HCT116 (cell line): ENCODE results near the gene LRRC4. TPM values are rescaled to one million over a fixed set of nuclear protein-coding genes. Genes with fewer than 3 reads are reported as not detected.

Experiments
- ATAC-seq: fragments of 200-7000 bp; cut with Tn5 transposase; 2 replicates; pipeline ENCODE4 v1.9.1; 2020; ENCODE audit warnings: mild to moderate bottlenecking, moderate library complexity
- BruUV-seq: library from RNA; stranded (reverse); fragments of 400-500 nt; replicated peaks from 2 replicates; lab custom pipeline; 2021; lab: Mats Ljungman, UMichigan
- CTCF ChIA-PET: fragments of 300-600 bp; sonication (Branson Sonifier 250); formaldehyde crosslinking; loops from one replicate; lab custom pipeline; 2021; ENCODE audit warnings: antibody characterized with exemption; lab: Charles Lee
- POLR2A ChIA-PET: fragments of 300-600, 350-600 bp; sonication (Branson Sonifier 250); formaldehyde crosslinking; loops from one replicate; lab custom pipeline; 2021; ENCODE audit warnings: antibody characterized with exemption; lab: Charles Lee
- RAD21 ChIA-PET, 2 experiments: fragments of 300-600 bp; sonication (Branson Sonifier 250); formaldehyde crosslinking; loops; one replicate each; lab custom pipeline; 2023; ENCODE audit warnings: low total read pairs in 2 of 2; ENCODE audit not compliant: uncharacterized antibody in 2 of 2, unreplicated experiment in 2 of 2, low non-redundant PET in 1 of 2; lab: Charles Lee
- DNase-seq: peaks from one replicate; pipeline ENCODE4 v3.0.0-alpha.2; 2010; ENCODE audit warnings: low read depth, low spot score
- H2AFZ ChIP-seq: fragments of 200-600 bp; shearing (Covaris generic), sonication (generic); 2 replicates; pipeline ENCODE4 v1.6.1; 2017; ENCODE audit warnings: low read depth, mixed run types, mixed read lengths, antibody characterized with exemption, low read length; ENCODE audit not compliant: poor library complexity, severe bottlenecking
- H3K27ac ChIP-seq: 2 replicates; pipeline ENCODE4 v1.5.1; 2012; ENCODE audit warnings: low read depth, low read length
- H3K27me3 ChIP-seq: fragments of 200-600 bp; sonication (generic); 2 replicates; pipeline ENCODE4 v1.6.1; 2016; ENCODE audit warnings: mixed run types, low read length, mixed read lengths; ENCODE audit not compliant: insufficient read depth
- H3K36me3 ChIP-seq, 2 experiments: fragments of 200-500 bp in 1 of 2; fragments of 200-600 bp in 1 of 2; sonication (Bioruptor generic) in 1 of 2; sonication (generic) in 1 of 2; 2 replicates each; pipeline versions ENCODE4 v1.5.1 to v1.6.1; 2014 to 2016; ENCODE audit warnings: low read length in 2 of 2, inconsistent platforms in 1 of 2, mixed read lengths in 1 of 2, mixed run types in 1 of 2; ENCODE audit not compliant: insufficient read depth in 2 of 2, control insufficient read depth in 1 of 2
- H3K4me1 ChIP-seq, 2 experiments: fragments of 200-600 bp in 1 of 2; sonication (generic) in 1 of 2; 2 replicates each; pipeline versions ENCODE4 v1.5.1 to v1.6.1; 2012 to 2017; ENCODE audit warnings: low read length in 2 of 2, inconsistent platforms in 1 of 2, mild to moderate bottlenecking in 1 of 2, mixed read lengths in 1 of 2, mixed run types in 1 of 2, moderate library complexity in 1 of 2; ENCODE audit not compliant: insufficient read depth in 2 of 2, control insufficient read depth in 1 of 2
- H3K4me2 ChIP-seq: fragments of 200-600 bp; sonication (generic); 2 replicates; pipeline ENCODE4 v1.6.1; 2017; ENCODE audit warnings: mixed run types, low read length, mixed read lengths
- H3K4me3 ChIP-seq, 2 experiments: fragments of 200-600 bp in 1 of 2; sonication (generic) in 1 of 2; replicated peaks in 1 of 2; 2 replicates each; pipeline ENCODE4 v1.5.1; 2011 to 2016; ENCODE audit warnings: low read length in 2 of 2, control low read depth in 1 of 2, low read depth in 1 of 2, mild to moderate bottlenecking in 1 of 2, mixed read lengths in 1 of 2, mixed run types in 1 of 2
- H3K79me2 ChIP-seq: fragments of 200-600 bp; sonication (generic); 2 replicates; pipeline ENCODE4 v1.6.1; 2017; ENCODE audit warnings: mild to moderate bottlenecking, mixed run types, low read length, moderate library complexity, mixed read lengths; ENCODE audit not compliant: insufficient read depth
- H3K9ac ChIP-seq: fragments of 200-600 bp; sonication (generic); 2 replicates; pipeline ENCODE4 v1.6.1; 2016; ENCODE audit warnings: low read length, mixed read lengths
- H3K9me2 ChIP-seq: fragments of 200-600 bp; sonication (generic), shearing (Covaris generic); 2 replicates; pipeline ENCODE4 v1.6.1; 2017; ENCODE audit warnings: mixed run types, mild to moderate bottlenecking, moderate library complexity; ENCODE audit not compliant: insufficient read depth
- H3K9me3 ChIP-seq, 2 experiments: fragments of 200-500 bp in 1 of 2; fragments of 200-600 bp in 1 of 2; sonication (Bioruptor generic) in 1 of 2; sonication (generic) in 1 of 2; 2 replicates each; pipeline ENCODE4 v1.6.1; 2014 to 2017; ENCODE audit warnings: low read length in 2 of 2, mixed read lengths in 2 of 2, inconsistent platforms in 1 of 2, low read depth in 1 of 2, mild to moderate bottlenecking in 1 of 2, mixed run types in 1 of 2, moderate library complexity in 1 of 2; ENCODE audit not compliant: control insufficient read depth in 1 of 2, insufficient read depth in 1 of 2
- H4K20me1 ChIP-seq: fragments of 200-600 bp; sonication (generic), shearing (Covaris generic); 2 replicates; pipeline ENCODE4 v1.6.1; 2017; ENCODE audit warnings: mixed run types, mild to moderate bottlenecking, moderate library complexity; ENCODE audit not compliant: insufficient read depth
- ATF3 ChIP-seq: IDR thresholded peaks from 2 replicates; pipeline ENCODE4 v1.6.1; 2012
- CBX3 ChIP-seq: IDR thresholded peaks from 2 replicates; pipeline ENCODE4 v1.6.1; 2012; ENCODE audit warnings: low read depth
- CEBPB ChIP-seq: IDR thresholded peaks from 2 replicates; pipeline ENCODE4 v1.6.1; 2012; ENCODE audit warnings: low read depth
- EGR1 ChIP-seq: IDR thresholded peaks from 2 replicates; pipeline ENCODE4 v1.6.1; 2012; ENCODE audit warnings: low read depth
- ELF1 ChIP-seq: IDR thresholded peaks from 2 replicates; pipeline ENCODE4 v1.6.1; 2012; ENCODE audit warnings: low read depth, borderline replicate concordance
- EZH2 ChIP-seq: fragments of 200-600 bp; sonication (generic); IDR thresholded peaks from 2 replicates; pipeline ENCODE4 v1.6.1; 2017; ENCODE audit warnings: antibody characterized with exemption, mixed run types
- EZH2phosphoT487 ChIP-seq: fragments of 200-600 bp; IDR thresholded peaks from 2 replicates; pipeline ENCODE4 v1.6.1; 2018; ENCODE audit warnings: antibody characterized with exemption, borderline replicate concordance
- JUND ChIP-seq: IDR thresholded peaks from 2 replicates; pipeline ENCODE4 v1.6.1; 2012
- POLR2AphosphoS5 ChIP-seq: IDR thresholded peaks from 2 replicates; pipeline ENCODE4 v1.6.1; 2011; ENCODE audit warnings: mild to moderate bottlenecking, low read depth, low read length, moderate library complexity
- RAD21 ChIP-seq: IDR thresholded peaks from 2 replicates; pipeline ENCODE4 v1.6.1; 2012; ENCODE audit warnings: low read depth, mild to moderate bottlenecking
- REST ChIP-seq: IDR thresholded peaks from 2 replicates; pipeline ENCODE4 v1.6.1; 2012; ENCODE audit warnings: low read depth
- SIN3A ChIP-seq: IDR thresholded peaks from 2 replicates; pipeline ENCODE4 v1.6.1; 2012; ENCODE audit warnings: low read depth
- SP1 ChIP-seq: IDR thresholded peaks from 2 replicates; pipeline ENCODE4 v1.6.1; 2012; ENCODE audit warnings: low read depth
- SRF ChIP-seq: IDR thresholded peaks from 2 replicates; pipeline ENCODE4 v1.6.1; 2012; ENCODE audit warnings: low read depth
- TCF7L2 ChIP-seq: IDR thresholded peaks from 2 replicates; pipeline ENCODE4 v1.7.0; 2011; ENCODE audit warnings: borderline replicate concordance, inconsistent platforms; ENCODE audit not compliant: insufficient read depth, insufficient read length; ENCODE audit errors: extremely low read depth
- YY1 ChIP-seq: IDR thresholded peaks from 2 replicates; pipeline ENCODE4 v1.6.1; 2011; ENCODE audit warnings: low read length, low read depth, moderate library complexity, mild to moderate bottlenecking; ENCODE audit not compliant: insufficient replicate concordance; ENCODE audit errors: extremely low read depth
- ZBTB33 ChIP-seq: IDR thresholded peaks from 2 replicates; pipeline ENCODE4 v1.6.1; 2011; ENCODE audit warnings: mild to moderate bottlenecking, low read length, moderate library complexity; ENCODE audit not compliant: insufficient replicate concordance; ENCODE audit errors: extremely low read depth
- ZFX ChIP-seq: fragments of 450-650 bp; IDR thresholded peaks from 2 replicates; pipeline ENCODE4 v1.6.1; 2017
- ZNF274 ChIP-seq: fragments of 200-500 bp; sonication (Bioruptor generic); IDR thresholded peaks from 2 replicates; pipeline ENCODE4 v1.6.1; 2014; ENCODE audit warnings: mild to moderate bottlenecking, low read depth, low read length, inconsistent platforms
- intact Hi-C: fragments of 100-400 bp; cut with micrococcal nuclease; formaldehyde crosslinking; loops from 2 replicates; pipeline ENCODE4 v1.10.0; 2022
- total RNA-seq: library from RNA; stranded (reverse); gene quantifications from one replicate; pipeline ENCODE4 v1.2.1, GENCODE V29; 2021; ENCODE audit not compliant: unreplicated experiment

LRRC4 gene
- total RNA-seq, 1 experiment from 2014 or later: not detected

- intact Hi-C loops: no loop called here
- no peaks in the 10 kb centered on the region; a peak in 1 of 4 replicates for H3K36me3 ChIP-seq
- H3K4me1 ChIP-seq: no peaks in the 10 kb centered on the region; a peak in 1 of 4 replicates
- no peaks in the 10 kb centered on the region for H3K9me3 ChIP-seq
- H3K27me3 ChIP-seq: no peaks in the 10 kb centered on the region
- H4K20me1 ChIP-seq: no peaks in the 10 kb centered on the region
- no peaks in the 10 kb centered on the region for H3K79me2 ChIP-seq
- DNase-seq (no peak), ATAC-seq (no peak)
- no TSS peak for BruUV-seq
- no peak overlapping the region for H3K9ac ChIP-seq
- ChIA-PET CTCF (no interaction called here), POLR2A (no interaction called here), RAD21 (no interaction called here)
- no peak overlapping the region for H2AFZ ChIP-seq
- no peak overlapping the region for H3K27ac ChIP-seq
- no peaks in the 10 kb centered on the region for H3K9me2 ChIP-seq
- TF ChIP-seq ZNF274: no peak
- no peak for TF ChIP-seq SRF
- no peak for TF ChIP-seq EZH2
- TF ChIP-seq JUND: no peak
- no peak for TF ChIP-seq ZBTB33
- TF ChIP-seq CEBPB: no peak
- TF ChIP-seq RAD21: no peak
- no peak for TF ChIP-seq EGR1
- TF ChIP-seq ELF1: no peak
- no peak for TF ChIP-seq TCF7L2
- no peak for TF ChIP-seq ZFX
- TF ChIP-seq CBX3: no peak
- TF ChIP-seq ATF3: no peak
- TF ChIP-seq POLR2AphosphoS5: no peak
- no peak for TF ChIP-seq SP1
- TF ChIP-seq SIN3A: no peak
- TF ChIP-seq EZH2phosphoT487: no peak
- TF ChIP-seq REST: no peak
- TF ChIP-seq YY1: no peak
- no peak overlapping the region for H3K4me3 ChIP-seq
- no peak overlapping the region for H3K4me2 ChIP-seq
These were observed 24.4 kb upstream of the LRRC4 start for GRCh38 chr7:128055637-128056036.
